GM19372 (cell line): Measurements from ENCODE around the gene GPD2.

Experiments
- ATAC-seq: cut with Tn5 transposase; IDR thresholded peaks from one replicate; pipeline ENCODE4 v1.9.1; 2021; ENCODE audit warnings: mild to moderate bottlenecking, low read depth, moderate library complexity; ENCODE audit not compliant: unreplicated experiment

GPD2 gene

DNA sequence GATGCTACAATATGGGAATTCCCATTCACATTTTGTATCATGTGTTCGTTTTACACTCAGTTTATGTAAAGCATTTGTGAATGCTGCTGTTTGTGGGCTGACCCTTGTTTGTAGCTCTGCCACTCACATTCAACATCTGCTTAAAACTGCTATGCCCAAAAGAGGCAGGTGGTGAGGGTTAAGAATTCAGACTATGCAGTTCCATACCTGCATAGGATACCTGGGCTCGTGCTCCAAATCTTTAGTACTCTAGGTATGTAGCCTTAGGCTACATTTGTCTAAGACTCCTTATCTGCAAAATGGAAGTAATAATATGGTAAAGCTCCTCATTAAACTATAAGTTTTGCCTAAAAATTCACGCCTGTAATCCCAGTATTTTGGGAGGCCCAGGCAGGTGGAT, 199.5 kb downstream of the GPD2 start:
- ATAC-seq = no peak
